ENCODE results near the gene LCE2A. TPM values are rescaled to one million over a fixed set of nuclear protein-coding genes. Genes with fewer than 3 reads are reported as not detected.

Gene LCE2A, protein sequence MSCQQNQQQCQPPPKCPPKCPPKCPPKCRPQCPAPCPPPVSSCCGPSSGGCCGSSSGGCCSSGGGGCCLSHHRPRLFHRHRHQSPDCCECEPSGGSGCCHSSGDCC
- not detected in 2 replicates for total RNA-seq

DNA sequence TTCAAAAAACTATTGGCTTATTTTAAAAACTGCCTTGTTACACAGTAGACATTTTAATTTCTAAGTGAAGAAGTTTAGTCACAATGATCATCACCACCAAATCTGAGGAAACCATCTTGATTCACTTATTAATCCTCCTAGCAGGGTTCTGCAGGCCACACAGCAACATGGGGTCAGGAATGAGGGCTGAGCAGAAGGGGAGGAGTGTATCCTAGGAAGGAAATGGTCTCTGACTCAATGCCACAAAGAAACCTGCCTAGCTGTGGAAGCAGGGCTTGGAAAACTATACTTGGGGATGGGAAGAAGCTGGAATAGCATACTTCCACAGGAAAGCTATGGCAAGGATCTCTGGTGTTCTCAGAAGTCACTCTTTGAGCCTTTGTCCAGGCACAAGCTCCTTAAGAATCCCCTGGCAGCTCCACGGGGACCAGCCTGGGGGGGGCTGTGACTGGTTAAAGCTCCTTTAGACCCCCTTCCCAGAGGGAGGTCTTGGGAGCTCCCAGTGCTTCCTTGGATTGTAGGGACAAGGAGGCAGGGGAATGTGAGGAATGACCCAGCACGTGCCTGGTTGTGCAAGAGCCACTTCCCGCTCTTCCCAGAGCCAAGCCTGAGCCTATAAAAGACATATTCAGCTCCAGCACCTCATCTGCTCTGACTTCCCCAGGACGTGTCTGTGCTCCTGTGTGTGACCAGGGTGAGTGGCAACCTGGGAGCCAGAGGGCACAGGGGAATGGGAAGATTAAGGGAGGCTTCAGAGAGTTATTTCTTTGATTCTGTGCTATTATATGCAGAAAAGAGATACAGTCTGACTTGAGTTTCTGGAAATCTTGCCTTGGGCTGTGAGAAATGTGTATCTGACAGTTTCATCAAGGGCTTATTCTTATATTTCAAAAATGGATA lies at the start of gene LCE2A:
LCE2A (plus strand) TSS at position 645 of the 900 bp plus-strand sequence. CDS start 557 bp downstream, outside the sequence.

DNA sequence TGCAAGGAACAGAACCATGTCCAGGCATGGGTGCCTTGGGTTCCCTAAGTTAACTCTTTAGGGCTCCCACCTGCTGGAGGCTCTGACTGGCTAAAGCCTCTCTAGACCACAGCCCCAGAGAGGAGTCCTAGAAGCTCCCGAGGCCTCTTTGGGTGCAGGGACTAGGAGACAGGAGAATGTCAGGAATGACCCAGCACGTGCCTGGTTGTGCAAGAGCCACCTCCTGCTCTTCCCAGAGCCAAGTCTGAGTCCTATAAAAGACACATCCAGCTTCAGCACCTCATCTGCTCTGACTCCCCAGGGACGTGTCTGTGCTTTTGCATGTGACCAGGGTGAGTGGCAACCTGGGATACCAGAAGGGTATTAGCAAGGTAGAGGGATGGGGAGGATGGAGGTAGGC lies 35.0 kb upstream of the LCE2A start, which contains the start of gene LCE2D:
LCE2D (plus strand) TSS at position 283 of the 400 bp plus-strand sequence. CDS start 726 bp downstream, outside the sequence.

DNA sequence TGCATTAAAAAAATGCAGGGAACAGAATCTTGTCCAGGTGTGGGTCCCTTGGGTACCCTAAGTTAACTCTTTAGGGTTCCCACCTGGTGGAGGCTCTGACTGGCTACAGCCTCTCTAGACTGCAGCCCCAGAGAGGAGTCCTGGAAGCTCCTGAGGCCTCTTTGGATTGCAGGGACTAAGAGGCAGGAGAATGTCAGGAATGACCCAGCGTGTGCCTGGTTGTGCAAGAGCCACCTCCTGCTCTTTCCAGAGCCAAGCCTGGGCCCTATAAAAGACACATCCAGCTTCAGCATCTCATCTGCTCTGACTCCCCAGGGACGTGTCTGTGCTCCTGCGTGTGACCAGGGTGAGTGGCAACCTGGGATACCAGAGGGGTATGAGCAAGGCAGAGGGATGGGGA lies 23.2 kb upstream of the LCE2A start, which contains the start of gene LCE2C:
LCE2C (plus strand) TSS at position 297 of the 400 bp plus-strand sequence. CDS start 737 bp downstream, outside the sequence.

DNA sequence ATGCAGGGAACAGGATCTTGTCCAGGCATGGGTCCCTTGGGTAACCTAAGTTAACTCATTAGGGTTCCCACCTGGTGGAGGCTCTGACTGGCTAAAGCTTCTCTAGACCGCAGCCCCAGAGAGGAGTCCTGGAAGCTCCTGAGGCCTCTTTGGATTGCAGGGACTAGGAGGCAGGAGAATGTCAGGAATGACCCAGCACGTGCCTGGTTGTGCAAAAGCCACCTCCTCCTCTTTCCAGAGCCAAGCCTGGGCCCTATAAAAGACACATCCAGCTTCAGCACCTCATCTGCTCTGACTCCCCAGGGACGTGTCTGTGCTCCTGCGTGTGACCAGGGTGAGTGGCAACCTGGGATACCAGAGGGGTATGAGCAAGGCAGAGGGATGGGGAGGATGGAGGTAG lies 12.3 kb upstream of the LCE2A start, which contains the start of gene LCE2B:
LCE2B (plus strand) TSS at position 301 of the 400 bp plus-strand sequence. CDS start 721 bp downstream, outside the sequence.

DNA sequence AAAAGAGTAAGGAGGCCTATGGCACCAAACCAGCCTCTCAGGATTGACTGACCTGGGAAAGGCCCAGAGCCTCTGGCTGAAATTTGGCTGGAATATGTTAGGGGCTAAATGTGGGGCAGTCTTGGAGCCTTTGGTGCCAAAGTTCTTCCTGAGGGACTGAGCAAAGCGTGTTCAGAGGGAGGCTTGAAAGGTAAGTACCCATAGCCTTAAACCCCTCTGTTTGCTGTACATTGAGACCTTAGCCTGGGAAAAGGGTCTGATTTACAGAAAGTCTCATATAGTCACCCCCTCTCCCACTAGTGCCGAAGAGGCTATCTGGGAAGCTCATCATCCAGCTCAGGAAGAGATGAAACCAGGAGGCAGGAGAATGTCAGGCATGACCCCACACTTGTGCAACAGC lies 9.7 kb downstream of the LCE2A start, which contains the start of gene LCE4A:
LCE4A (plus strand) TSS at position 301 of the 400 bp plus-strand sequence. CDS start 916 bp downstream, outside the sequence.

Other genes with a start within 250 kb of the LCE2A start
- not detected in 2 replicates for gene LCE5A, start 187.5 kb upstream of the LCE2A start, total RNA-seq
- not detected in 2 replicates for gene CRCT1, start 183.9 kb upstream of the LCE2A start, total RNA-seq
- not detected in 2 replicates for gene LCE3E, start 131.6 kb upstream of the LCE2A start, total RNA-seq
- gene LCE3D, start 117.8 kb upstream of the LCE2A start, total RNA-seq = not detected in 2 replicates
- not detected in 2 replicates for gene LCE3C, start 98.1 kb upstream of the LCE2A start, total RNA-seq
- not detected in 2 replicates for gene LCE3B, start 84.5 kb upstream of the LCE2A start, total RNA-seq
- not detected in 2 replicates for gene LCE3A, start 75.2 kb upstream of the LCE2A start, total RNA-seq
- gene LCE2D, start 35.0 kb upstream of the LCE2A start, total RNA-seq = not detected in 2 replicates
- gene LCE2C, start 23.1 kb upstream of the LCE2A start, total RNA-seq = not detected in 2 replicates
- not detected in 2 replicates for gene LCE2B, start 12.2 kb upstream of the LCE2A start, total RNA-seq
- not detected in 2 replicates for gene LCE4A, start 9.8 kb downstream of the LCE2A start, total RNA-seq
- not detected in 2 replicates for gene KPRP, start 59.7 kb downstream of the LCE2A start, total RNA-seq
- gene LCE1F, start 76.8 kb downstream of the LCE2A start, total RNA-seq = not detected in 2 replicates
- not detected in 2 replicates for gene LCE1E, start 87.9 kb downstream of the LCE2A start, total RNA-seq
- gene LCE1D, start 98.4 kb downstream of the LCE2A start, total RNA-seq = not detected in 2 replicates
- not detected in 2 replicates for gene LCE1C, start 108.3 kb downstream of the LCE2A start, total RNA-seq
- not detected in 2 replicates for gene LCE1B, start 113.6 kb downstream of the LCE2A start, total RNA-seq
- not detected in 2 replicates for gene LCE1A, start 129.1 kb downstream of the LCE2A start, total RNA-seq
- gene LCE6A, start 144.5 kb downstream of the LCE2A start, total RNA-seq = not detected in 2 replicates
- not detected in 2 replicates for gene LCE7A, start 161.7 kb downstream of the LCE2A start, total RNA-seq
- gene SMCP, start 180.0 kb downstream of the LCE2A start, total RNA-seq = not detected in 2 replicates
- not detected in 2 replicates for gene IVL, start 210.2 kb downstream of the LCE2A start, total RNA-seq
- not detected in 2 replicates for gene SPRR5, start 248.9 kb downstream of the LCE2A start, total RNA-seq